NCI-H2196 (cell line): ENCODE data around the gene SNTG2.
"Not testable (repeated sequence)": the region's sequence is repeated elsewhere in the genome, so short reads cannot be mapped to it uniquely, and the experiment has no call there.

ENCODE experiments used
- DNase-seq: peaks from one replicate; lab custom pipeline; 2025; ENCODE audit not compliant: unreplicated experiment; lab: John Stamatoyannopoulos, UW

SNTG2 gene

DNA sequence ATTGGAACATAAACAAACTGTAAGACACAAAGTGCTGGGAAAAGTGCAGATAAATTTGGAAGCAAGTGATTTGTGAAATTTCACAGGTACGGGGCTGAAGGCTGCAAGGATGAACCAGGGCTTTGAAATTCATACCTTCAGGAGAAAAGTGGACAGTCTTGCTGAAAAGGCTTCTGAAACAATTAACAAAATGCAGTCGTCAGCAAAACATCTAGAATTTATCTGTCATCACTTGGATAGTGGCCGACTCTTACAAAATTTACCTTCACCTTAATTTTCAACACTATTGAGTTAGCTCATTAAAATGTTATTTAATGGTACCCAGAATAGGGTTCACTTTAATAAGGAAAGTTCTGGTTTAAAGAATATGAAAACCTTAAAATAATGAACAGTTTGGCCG is 138.3 kb downstream of the SNTG2 start:
- DNase-seq: no peak

DNA sequence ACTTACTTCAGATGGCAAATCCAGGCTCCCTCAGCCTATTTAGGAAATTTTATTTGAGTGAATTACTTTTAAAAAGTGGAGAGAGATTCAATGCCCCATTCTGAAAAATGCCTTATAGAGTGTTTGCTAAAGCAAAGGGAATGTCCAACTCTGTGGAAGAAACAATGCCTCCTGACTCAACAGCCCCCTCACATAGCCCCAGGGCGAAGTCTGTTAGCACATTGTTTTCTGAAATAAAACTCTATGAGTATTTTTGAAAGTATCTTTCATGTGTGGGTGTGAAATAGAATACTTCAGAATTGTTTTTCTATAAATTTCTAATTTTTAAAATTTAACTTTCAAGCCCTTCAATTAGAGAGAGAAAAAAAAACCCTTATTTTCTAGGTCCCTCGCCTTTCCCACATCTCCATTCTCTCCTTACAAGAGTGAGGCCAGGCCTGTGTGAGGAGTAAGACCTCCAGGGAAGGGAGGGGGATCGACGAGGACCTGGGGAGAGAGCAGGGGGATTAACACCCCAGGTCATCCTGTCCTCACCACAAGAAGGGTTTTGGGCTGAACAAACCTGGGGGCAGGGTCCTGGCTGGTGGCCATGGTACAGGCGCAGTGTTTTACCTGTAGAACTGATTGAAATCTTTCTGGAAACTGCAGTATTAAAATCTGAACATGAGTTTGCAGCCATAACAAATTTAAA is 141.4 kb downstream of the SNTG2 start:
- DNase-seq: no peak

DNA sequence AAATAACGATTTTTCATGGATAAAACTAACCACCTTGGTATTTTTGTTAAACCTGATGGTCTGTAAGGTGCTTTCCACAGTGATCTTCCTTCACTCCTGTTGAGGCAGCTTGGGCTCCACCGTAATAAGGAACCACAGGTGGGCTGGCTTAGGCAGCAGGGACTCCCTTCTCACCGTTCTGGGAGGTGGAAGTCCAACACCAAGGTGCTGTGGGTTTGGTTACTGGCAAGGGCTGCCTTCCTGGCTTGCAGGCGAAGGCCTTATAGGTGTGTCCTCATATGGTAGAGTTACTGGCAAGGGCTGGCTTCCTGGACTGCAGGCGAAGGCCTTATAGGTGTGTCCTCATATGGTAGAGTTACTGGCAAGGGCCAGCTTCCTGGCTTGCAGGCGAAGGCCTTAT is 143.0 kb downstream of the SNTG2 start:
- not testable (repeated sequence) for DNase-seq

DNA sequence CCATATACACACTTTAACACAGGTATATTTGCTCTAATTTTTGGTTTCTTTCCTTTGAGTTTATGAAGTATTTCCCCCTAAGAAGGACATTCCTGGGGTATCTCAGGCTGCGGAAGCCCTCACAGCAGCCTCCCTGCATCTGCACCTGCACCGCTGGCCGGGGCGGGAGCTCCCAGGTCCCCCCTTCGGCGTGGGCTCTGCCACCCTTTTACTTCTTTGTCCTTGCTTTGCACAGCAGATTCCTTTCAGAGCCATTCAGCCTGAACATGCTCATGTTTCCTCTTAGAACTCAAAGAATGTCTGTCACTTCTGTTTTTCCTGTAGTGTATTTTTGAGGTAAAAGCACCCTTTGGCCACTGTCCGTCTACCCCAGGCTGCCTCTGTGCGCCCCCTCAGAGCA is 146.5 kb downstream of the SNTG2 start:
- no peak for DNase-seq

DNA sequence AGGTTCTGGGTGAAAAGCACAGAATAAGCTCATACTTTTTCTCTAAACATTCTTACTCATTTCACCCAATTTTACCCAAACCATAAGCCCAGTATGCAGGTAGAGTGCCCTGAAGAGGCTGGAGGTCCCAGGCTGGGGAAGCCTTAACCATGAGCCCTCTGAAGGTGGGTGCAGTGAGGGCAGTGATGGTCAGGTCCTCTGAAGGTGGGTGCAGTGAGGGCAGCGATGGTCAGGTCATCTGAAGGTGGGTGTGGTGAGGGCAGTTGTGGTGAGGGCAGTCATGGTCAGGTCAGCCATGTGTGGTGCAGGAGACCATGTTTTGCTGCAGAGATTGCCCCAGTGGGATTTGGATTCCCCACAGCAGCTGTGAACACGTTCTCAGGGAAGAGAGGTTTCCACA is 148.8 kb downstream of the SNTG2 start:
- DNase-seq: no peak

DNA sequence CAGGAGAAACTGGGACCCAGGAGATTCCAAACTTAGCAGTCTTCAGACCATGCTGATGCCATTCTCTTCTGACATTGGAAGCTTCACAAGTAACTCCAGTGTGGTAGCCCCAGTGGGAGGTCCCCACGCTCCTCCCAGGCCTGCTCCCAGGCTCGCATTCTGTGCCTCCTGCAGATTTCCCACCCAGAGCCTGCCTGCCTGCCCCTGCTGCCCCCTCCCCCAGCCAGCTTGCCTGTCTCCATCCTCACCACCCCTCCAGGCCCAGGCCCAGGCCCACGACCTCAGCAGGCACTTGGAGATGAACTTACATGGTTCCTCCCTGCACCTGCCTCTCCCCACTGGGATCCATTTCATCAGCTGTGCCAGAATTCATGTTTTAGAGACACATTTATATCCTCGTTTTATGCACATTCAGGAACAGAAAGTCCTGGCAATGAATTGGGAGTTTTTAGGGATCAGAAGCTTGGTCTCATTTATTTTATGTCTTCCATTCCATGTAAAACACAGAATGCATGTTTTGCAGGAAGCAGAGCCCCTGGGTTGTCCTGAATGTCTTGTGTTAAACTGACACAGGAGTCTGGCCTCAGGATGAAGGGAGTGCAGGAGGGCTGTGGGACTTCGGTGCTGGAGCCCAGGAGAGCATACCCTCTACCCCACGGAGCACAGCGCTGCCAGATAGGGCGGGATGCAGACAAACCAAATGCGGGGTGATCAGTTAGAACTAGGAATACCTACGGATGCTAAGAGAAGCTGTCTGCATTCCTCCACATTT is 150.5 kb downstream of the SNTG2 start:
- no peak for DNase-seq

DNA sequence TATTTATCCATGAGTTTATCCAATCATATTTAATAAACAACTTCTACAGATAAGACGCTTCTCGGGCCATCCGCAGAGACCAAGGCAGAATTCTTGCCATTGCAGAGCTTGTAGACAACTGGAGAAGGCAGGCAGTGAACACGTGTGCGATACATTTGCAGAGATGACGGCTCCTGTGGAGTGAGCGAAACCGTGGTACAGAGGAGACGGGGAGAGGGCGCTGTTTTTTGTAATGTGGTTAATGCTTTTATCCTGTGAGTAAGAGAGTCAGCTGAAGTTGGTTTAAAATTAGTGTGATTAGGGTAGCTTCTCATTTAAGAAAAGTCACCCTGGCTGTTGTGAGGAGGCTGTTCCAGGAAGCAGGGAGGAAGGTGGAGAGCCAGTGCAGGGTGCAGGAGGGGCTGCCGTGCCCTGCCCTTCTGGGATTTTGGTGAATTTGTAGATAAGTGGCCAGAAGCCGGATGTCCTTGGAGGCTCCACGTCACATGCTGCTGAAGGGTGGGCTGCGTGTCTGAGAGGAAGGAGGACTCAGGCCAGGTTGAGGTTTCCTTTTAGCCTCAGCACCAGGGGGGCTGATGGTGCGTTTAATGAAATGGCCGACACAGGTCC is 151.4 kb downstream of the SNTG2 start:
- no peak for DNase-seq

DNA sequence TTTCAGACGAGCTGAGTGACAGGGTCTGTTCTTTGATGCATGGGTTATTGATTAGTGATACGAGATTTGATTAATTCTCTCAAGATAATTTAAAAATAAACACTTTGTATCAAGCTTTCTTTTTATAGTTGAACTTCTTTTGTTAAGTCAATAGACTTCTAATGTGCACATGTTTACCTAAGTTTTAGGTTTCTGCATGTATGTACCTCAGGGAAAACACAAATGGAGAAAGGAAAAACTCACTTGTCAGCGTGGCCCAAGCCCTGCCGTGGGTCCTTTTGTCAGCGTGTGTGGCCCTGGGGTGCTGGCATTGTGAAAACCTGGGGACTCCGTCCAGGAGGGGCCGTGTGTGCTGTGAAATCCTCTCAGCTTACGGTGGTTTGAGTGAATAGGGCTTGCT is 153.7 kb downstream of the SNTG2 start:
- DNase-seq: no peak

DNA sequence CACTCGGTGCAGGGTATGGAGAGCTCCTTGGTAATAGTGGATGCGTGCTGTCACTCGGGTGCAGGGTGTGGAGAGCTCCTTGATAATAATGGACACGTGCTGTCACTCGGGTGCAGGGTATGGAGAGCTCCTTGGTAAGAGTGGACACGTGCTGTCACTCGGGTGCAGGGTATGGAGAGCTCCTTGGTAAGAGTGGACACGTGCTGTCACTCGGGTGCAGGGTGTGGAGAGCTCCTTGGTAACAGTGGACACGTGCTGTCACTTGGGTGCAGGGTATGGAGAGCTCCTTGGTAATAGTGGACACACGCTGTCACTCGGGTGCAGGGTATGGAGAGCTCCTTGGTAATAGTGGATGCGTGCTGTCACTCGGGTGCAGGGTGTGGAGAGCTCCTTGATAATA is 155.7 kb downstream of the SNTG2 start:
- DNase-seq: not testable (repeated sequence)

DNA sequence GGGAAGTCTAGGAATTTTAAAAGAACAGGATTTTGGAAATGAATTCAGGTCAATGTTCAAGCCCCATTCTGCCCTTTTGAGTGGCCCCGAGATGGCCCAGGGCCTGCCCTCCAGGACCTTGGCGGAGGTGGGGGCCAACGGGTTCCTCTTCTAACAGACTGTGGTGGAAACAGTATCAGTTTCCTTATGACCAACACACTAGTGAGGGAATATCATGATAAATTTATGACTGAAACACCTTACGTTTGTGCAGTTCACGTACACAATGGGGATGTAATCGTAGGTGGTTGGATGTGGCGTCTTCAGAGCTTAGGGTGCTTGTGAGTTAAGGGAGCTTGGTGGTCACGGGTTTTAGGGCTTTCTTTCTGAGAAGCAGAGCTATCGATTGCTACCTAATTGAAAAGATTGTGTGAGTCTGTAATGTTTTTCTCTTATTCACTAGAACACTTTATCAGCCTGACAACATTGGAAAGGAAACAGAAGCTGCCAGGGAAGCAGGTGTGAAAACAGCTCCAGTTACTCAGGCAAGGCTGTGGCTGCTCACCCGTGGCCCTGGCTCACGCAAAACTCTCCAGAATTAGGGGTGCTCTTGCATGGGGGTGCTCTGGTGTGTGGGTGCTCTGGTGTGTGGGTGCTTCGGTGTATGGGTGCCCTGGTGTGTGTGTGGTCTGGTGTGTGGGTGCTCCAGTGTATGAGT is 165.3 kb downstream of the SNTG2 start:
- no peak for DNase-seq

DNA sequence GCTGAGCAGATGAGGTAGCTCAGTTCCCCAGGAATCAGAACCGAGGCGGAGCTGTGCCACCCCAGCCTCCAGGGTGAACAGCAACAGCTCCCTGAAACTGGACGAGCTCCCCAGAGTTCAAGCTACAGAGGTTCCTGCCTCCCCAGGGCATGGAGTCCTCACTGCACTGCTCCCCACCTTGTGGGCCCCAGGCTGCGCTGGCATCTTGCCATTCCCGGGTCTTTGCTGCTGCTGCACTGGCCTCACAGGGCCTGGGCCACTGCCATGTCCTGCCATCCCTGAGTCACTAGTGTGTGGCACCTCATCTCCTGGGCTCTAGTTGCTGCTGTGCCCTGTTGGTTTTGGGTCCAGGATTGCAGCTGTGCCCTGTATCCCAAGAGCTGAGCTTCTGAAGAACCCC is 166.9 kb downstream of the SNTG2 start:
- DNase-seq: no peak

DNA sequence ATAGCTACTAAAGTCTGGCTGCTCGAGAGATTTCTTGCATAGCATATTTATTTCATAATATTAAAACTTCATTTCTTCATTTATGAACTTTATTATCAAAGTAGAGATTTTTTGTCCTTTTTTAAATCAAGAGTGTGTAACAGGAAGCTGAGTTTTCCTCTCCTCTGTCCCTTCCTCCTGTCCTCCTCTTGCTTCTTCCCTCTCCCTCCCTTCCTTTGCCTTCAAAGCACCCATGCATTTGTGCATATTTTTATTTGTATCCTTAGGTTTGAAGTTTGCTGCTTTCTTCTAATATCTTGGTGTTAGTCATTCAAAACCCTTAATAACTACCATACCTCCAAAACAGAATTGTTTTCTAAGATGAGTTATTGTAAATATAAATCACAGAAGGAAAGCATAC is 174.6 kb downstream of the SNTG2 start:
- DNase-seq: no peak

DNA sequence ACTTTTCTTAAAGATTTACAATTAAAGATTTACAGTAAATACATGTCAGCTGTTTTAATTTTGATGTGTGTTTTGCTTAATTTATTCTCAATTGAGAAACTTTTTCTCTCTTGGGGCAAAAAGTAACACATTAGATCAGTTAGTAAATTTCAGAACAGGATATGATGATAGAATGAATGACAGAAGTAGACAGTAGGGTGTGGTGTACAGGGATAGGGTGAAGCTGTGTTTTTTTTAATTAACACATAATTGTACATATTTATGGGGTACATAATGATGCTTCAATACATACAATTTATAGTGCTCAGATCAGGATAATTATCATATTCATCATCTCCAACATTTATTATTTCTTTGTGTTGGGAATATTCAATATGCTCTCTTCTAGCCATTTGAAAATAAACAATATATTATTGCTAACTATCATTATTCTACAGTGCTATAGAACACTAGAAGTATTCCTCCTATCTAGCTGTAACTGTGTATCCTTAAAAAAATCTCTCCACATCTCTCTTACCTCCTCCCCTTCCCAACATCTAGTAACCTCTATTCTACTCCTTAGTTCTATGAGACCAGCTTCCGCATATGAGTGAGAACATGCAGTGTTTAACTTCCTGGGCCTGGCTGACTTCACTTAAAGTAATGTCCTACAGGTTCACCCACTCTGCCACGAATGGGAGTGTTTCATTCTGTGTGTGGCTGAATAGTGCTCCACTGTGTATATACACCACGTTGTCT is 175.2 kb downstream of the SNTG2 start:
- DNase-seq: no peak

DNA sequence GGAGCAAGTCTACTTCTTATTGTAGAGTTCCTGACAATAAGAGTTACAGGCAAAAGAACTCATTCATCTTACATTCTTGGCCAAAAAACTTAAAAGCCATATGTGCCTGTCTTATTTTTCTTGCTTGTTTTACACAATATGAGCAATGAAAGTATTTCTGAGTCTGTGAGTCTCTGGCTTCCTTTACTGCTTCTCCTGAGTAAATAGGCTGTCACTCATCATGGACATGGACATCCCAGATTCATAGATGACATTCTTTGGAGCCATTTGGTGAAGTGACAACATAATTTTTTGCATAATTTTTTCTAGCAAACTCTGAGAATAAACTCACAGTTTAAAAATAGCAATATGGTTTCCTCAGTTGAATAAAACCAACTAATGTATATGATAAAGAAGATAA is 179.3 kb downstream of the SNTG2 start:
- no peak for DNase-seq

DNA sequence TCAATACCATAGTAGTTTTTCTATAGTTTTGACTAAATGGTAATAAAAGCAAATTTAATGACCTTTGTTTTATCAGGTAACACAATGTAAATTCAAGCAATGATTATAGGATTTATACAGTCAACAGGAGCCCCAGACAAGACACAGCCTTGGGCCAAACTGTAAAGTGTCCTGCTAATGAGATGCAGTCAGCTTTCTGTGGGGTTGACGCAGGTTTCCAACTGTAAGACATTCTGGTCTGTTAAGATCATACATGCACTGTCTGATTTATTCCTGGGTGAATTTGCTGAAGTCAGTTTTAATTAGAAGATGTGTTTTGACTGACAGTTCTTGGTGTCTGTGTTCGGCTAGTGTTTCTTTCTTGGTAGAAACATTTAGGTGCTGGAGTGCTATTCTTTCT is 180.3 kb downstream of the SNTG2 start:
- no peak for DNase-seq

DNA sequence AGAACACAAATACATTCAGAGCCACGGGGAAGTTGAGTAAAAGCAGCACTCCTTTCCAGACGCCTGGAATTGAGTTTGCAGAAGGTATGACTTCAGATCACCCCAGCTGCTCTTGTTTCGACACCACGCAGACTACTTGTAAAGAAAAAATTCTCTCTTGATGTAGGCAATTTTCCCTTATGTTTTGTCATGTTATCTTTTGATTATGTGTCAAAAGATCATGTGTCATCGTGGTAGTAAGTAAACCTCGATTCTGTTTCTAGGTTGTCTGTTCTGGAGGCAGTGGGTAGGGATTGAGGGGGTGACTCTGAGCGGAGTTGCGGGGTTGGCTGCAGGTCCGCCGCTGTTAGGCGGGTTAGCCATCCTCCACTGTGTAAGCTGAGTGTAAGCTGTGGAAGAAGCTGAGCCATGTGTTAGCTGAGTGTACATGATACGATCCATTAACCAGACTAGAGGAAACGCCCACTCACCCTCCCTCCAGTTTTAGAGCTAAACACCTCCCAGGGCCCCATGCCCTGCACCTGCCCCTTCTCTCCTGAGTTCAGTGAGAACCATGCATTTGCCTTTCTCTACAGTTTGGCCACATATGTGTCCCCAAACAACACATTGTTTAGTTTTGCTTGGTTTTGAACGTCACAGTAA is 181.8 kb downstream of the SNTG2 start:
- DNase-seq: no peak

DNA sequence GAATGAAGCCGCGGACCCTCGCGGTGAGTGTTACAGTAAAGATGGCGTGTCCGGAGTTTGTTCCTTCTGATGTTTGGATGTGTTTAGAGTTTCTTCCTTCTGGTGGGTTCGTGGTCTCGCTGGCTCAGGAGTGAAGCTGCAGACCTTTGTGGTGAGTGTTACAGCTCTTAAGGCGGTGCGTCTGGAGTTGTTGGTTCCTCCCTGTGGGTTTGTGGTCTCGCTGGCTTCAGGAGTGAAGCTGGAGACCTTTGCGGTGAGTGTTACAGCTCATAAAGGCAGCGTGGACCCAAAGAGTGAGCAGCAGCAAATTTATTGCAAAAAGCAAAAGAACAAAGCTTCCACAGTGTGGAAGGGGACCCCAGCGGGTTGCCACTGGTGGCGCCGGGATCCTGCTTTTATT is 183.2 kb downstream of the SNTG2 start:
- DNase-seq: not testable (repeated sequence)

DNA sequence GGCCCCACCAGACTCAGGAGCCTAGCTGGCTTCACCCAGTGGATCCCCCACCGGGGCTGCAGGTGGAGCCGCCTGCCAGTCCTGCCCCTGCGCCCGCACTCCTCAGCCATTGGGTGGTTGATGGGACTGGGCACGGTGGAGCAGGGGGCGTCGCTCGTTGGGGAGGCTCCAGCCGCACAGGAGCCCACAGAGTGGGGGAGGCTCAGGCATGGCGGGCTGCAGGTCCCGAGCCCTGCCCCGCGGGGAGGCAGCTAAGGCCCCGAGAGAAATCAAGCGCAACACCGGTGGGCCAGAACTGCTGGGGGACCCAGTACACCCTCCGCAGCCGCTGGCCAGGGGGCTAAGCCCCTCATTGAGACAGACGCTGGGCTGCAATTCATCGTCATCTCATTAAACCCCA is 184.0 kb downstream of the SNTG2 start:
- DNase-seq: no peak

DNA sequence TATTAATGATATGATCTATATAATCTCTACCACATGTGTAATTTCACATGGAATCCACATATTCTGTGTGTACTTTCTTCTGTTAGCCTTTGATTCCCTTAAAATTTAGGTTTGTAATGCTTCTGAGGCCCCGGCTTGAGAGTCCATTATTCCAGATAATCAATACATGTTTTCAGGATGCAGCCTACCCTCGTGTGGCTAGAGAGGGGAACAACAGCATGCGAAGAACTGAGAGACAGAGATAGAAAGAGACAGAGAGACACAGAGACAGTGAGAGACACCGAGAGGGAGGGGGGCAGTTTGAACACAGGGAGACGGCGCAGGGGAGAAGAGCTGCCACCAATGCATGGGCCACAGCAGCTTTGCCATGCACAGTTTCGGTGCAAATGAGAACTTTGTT is 185.4 kb downstream of the SNTG2 start:
- DNase-seq: no peak

DNA sequence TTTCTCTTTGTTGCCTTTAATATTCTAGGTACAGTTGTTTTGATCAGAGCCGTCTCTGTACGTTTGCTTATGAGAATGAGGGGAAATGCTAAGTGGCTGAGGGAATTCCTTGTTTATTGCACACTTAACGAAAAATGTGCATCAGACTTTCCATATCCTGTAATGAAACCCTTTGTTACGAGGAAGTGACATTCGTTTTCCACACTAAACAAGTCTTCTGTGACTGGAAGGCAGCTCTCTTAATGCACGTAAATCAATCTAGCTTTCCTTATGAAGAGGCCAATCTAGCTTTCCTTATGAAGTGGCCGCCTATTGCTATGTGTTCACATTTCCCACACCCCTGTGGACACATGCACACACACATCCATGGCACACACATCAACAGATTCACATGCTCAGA is 186.2 kb downstream of the SNTG2 start:
- no peak for DNase-seq

DNA sequence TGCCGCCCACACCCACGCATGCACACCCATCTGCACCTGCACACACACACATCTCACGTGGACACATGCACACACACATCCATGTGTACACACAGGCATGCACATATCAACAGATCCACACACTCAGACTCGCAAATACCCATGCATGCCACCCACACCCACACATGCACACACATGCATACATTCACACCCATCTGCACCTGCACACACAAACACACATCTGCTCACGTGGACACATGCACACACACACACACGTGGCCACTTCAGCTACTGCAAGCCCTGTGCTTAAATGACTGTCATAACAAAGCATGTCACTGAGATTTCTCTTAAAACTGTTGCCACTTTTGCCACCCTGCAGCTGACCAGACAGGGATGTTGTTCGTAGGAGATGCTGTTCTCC is 186.6 kb downstream of the SNTG2 start:
- DNase-seq: no peak
